Testis (tissue), 3 donors: ENCODE results near the gene RGS6. TPM values are rescaled to one million over a fixed set of nuclear protein-coding genes. Genes with fewer than 3 reads are reported as not detected.

ENCODE experiments used
- DNase-seq: peaks from one replicate; pipeline ENCODE4 v3.0.0-alpha.2; 2019
- H3K27ac ChIP-seq, 2 donors: fragments of 200-600 bp; sonication (generic); one replicate each; pipeline ENCODE4 v1.5.1; 2019
- H3K27me3 ChIP-seq: fragments of 200-600 bp; sonication (generic); one replicate; pipeline ENCODE4 v1.5.1; 2019
- H3K36me3 ChIP-seq: fragments of 200-600 bp; sonication (generic); one replicate; pipeline ENCODE4 v1.5.1; 2017; ENCODE audit warnings: low read depth; ENCODE audit errors: missing control alignments
- H3K4me1 ChIP-seq: fragments of 200-600 bp; sonication (generic); one replicate; pipeline ENCODE4 v1.5.1; 2019
- H3K4me3 ChIP-seq, 2 donors: fragments of 200-600 bp; sonication (generic); one replicate each; pipeline ENCODE4 v1.5.1; 2017 to 2019
- H3K9me3 ChIP-seq: fragments of 200-600 bp; sonication (generic); one replicate; pipeline ENCODE4 v1.5.1; 2017
- POLR2A ChIP-seq: fragments of 450-650 bp; IDR thresholded peaks from one replicate; pipeline ENCODE4 v1.6.1; 2017; ENCODE audit warnings: antibody characterized with exemption, mild to moderate bottlenecking, moderate library complexity
- WGBS, 2 donors: methylation state at CpG; one replicate each; pipeline ENCODE4 v1.1.5; 2018; 5-methylcytosine and 5-hydroxymethylcytosine counted together
- intact Hi-C: fragments of 100-400 bp; cut with DNase I; formaldehyde crosslinking; loops from one replicate; pipeline ENCODE4 v1.15.1; 2023; ENCODE audit warnings: low total_unique reads
- polyA plus RNA-seq: library from polyadenylated mRNA; stranded (reverse); fragments of 350-450 nt; fragmentation: Illumina TruSeq; extraction: RNeasy Lipid Tissue Mini Kit (QIAGEN cat#74804); gene quantifications from one replicate; pipeline ENCODE4 v1.2.3, GENCODE V29; 2014; ENCODE audit warnings: low read depth, low replicate concordance; ENCODE audit not compliant: insufficient read depth
- total RNA-seq, 2 donors: library from RNA; depleted of rRNA; stranded (reverse); fragments of >200 nt; gene quantifications; one replicate each; pipeline ENCODE4 v1.2.3, GENCODE V29; 2016
- TF ChIP-seq, protein P1 (sequence below), 3 experiments: fragments of 450-650 bp in 2 of 3; fragments of 200-600 bp in 1 of 3; sonication (generic) in 1 of 3; IDR thresholded peaks; one replicate each; pipeline ENCODE4 v1.5.1; 2016 to 2019; ENCODE audit warnings: antibody characterized with exemption in 3 of 3, mild to moderate bottlenecking in 2 of 3, moderate library complexity in 1 of 3

The RGS6 gene
- total and polyA plus RNA-seq, 3 donors from 2014 or later, result 6.3 to 21.3 (median 16.0) TPM

DNA sequence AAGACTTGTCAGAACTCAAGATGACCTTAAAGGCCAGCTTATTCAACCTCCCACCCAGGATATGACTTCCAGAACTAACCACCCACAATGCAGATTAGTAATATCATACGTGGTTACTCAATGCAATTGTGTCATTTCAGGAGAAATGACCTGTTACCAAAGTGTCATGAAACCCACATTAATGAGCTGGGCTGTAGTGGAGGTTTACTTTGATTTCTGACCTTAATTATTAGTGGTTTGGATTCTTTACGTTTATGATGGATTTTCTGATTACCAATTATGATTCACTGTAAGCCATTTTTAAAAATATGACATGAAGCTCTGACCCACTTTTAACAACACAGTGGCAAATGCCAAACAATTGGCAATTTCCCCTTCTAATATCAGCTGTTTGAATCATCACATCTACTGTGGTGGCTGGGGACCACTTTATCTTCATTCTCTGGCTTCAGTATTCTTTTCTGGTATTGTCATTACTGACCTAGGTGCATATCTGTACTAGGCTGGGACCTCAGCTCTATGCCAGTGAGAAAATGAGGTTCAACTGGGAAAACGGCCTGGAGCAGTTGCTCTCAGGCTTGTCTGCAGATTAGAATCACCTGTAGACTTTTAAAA is 223.3 kb downstream of the RGS6 start:
- no peak overlapping the region for H3K27ac ChIP-seq

DNA sequence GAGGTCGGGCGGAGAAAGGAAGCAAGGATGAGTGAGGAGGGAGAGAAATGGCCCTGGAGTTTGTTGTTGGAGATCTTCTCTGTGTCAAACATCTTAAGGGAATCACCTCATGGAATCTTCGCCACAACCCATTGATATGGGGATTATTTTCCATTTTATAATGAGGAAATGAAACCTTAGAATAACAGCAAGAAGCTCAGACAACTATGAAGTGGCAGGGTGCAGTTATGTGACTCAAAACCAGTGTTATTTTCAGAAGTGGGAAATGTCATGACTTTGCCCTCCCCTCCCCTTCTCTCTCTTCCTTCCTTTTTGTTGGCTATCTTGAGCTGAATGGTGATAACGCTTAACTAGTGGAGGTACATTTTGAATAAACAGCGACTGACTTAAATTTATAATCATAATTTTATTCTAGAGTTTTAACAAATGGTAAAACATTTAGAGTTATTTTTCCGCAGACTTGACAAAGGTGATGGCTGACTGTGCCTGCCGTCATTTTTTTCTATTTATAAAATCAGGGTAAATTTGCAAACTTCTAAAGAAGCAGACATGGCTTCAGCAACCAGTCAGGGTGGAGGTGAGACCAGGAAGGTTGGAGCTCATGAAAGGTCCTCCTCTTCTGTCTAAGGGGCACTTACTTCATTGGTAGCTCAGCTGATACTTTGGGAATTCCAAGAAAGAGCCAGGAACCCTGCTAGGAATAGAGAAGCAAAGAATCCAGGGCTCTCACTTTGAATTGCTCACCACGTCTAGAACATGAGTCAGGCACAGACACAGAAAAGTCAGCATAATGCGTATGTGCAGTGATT is 232.4 kb downstream of the RGS6 start:
- no peak overlapping the region for H3K27ac ChIP-seq
- no peaks in the 10 kb centered on the region for H3K36me3 ChIP-seq
- H3K4me3 ChIP-seq, result no peak overlapping the region
- no peaks in the 10 kb centered on the region for H3K4me1 ChIP-seq
- no peak for DNase-seq
- intact Hi-C loops, result no loop called here
- H3K27me3 ChIP-seq, result no peaks in the 10 kb centered on the region
- TF ChIP-seq, protein P1, sequence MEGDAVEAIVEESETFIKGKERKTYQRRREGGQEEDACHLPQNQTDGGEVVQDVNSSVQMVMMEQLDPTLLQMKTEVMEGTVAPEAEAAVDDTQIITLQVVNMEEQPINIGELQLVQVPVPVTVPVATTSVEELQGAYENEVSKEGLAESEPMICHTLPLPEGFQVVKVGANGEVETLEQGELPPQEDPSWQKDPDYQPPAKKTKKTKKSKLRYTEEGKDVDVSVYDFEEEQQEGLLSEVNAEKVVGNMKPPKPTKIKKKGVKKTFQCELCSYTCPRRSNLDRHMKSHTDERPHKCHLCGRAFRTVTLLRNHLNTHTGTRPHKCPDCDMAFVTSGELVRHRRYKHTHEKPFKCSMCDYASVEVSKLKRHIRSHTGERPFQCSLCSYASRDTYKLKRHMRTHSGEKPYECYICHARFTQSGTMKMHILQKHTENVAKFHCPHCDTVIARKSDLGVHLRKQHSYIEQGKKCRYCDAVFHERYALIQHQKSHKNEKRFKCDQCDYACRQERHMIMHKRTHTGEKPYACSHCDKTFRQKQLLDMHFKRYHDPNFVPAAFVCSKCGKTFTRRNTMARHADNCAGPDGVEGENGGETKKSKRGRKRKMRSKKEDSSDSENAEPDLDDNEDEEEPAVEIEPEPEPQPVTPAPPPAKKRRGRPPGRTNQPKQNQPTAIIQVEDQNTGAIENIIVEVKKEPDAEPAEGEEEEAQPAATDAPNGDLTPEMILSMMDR (IDR thresholded peaks at IDR 0.05), result no peak
- TF ChIP-seq POLR2A, result no peak
- WGBS, 2 donors, result 82 to 87% methylated on average over 9 of the region's 9 CpGs
- no peaks in the 10 kb centered on the region for H3K9me3 ChIP-seq

More for the DNA sequence above, 223.3 kb downstream of the RGS6 start:
- intact Hi-C loops, result no loop called here
- Histone ChIP-seq H3K36me3 (no peaks in the 10 kb centered on the region), H3K9me3 (no peaks in the 10 kb centered on the region), H3K4me1 (no peaks in the 10 kb centered on the region), H3K4me3 (no peak overlapping the region), H3K27me3 (no peaks in the 10 kb centered on the region)
- 75 to 78% methylated on average over 3 of the region's 3 CpGs for WGBS, 2 donors
- TF ChIP-seq POLR2A, result no peak
- TF ChIP-seq, protein P1 (IDR thresholded peaks at IDR 0.05), result no peak
- DNase-seq, result no peak

DNA sequence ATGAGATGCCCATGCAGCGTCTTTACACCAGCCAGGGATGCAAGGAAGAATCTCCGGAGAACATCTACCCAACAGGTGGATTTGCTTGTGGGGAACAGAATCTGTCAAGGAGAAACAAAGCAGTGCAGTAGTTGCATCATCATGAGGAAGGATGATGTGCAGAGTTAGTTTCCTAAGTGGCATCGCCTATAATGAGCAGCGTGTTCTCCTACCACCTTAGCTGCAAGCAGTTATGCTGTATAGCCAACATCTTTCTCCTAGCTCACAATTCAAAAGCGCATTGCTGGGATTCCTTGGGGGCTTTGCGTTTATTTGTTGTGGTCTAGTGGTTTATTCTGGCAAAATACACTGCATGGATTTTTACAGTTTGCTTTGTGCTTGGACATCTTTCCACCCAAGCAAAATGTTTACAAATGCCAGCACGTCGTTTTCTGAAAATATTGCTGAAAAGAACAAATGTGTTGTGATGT is 233.0 kb downstream of the RGS6 start:
- Histone ChIP-seq H3K4me3 (no peak overlapping the region), H3K9me3 (no peaks in the 10 kb centered on the region), H3K36me3 (no peaks in the 10 kb centered on the region), H3K4me1 (no peaks in the 10 kb centered on the region), H3K27me3 (no peaks in the 10 kb centered on the region), H3K27ac (no peak overlapping the region)
- TF ChIP-seq, protein P1 (IDR thresholded peaks at IDR 0.05), result no peak
- no peak for TF ChIP-seq POLR2A
- 70 to 76% methylated on average over 7 to 8 of the region's 8 CpGs for WGBS, 2 donors
- intact Hi-C loops, result no loop called here
- no peak for DNase-seq

DNA sequence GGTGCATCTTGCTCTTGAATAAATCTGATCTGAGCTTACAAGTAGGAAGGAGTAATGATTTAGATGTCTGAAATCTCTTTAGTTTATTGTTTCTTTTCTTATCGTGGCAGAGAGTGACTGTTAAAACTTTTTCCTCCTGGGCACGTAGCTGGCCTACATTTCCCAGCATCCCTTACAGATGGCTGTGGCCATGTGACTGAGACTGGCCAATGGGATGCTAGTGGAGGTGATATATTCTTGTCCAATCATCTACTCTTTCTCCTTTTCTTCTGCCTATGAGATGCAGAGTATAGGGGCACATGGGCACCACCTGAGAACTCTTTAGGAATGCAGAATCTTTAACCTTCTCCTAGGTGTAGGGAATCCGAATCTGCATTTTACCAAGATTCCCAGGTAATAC is 237.3 kb downstream of the RGS6 start:
- WGBS, 2 donors, result 51 to 71% methylated on average over 3 of the region's 3 CpGs
- intact Hi-C loops, result no loop called here
- no peaks in the 10 kb centered on the region for H3K4me1 ChIP-seq
- no peak overlapping the region for H3K4me3 ChIP-seq
- H3K27me3 ChIP-seq, result no peaks in the 10 kb centered on the region
- H3K9me3 ChIP-seq, result no peaks in the 10 kb centered on the region
- no peak overlapping the region for H3K27ac ChIP-seq
- peak; percentile 63 for DNase-seq
- no peak for TF ChIP-seq POLR2A
- TF ChIP-seq, protein P1 (IDR thresholded peaks at IDR 0.05), result no peak
- no peaks in the 10 kb centered on the region for H3K36me3 ChIP-seq
